8988T (cell line): ENCODE results near the gene SIRT2.
A peak's percentile ranks its signal among the peaks of the same experiment; 100 is the strongest.

Experiments used
- DNase-seq: peaks from one replicate; pipeline ENCODE4 v3.0.0; 2011

The SIRT2 gene

DNA sequence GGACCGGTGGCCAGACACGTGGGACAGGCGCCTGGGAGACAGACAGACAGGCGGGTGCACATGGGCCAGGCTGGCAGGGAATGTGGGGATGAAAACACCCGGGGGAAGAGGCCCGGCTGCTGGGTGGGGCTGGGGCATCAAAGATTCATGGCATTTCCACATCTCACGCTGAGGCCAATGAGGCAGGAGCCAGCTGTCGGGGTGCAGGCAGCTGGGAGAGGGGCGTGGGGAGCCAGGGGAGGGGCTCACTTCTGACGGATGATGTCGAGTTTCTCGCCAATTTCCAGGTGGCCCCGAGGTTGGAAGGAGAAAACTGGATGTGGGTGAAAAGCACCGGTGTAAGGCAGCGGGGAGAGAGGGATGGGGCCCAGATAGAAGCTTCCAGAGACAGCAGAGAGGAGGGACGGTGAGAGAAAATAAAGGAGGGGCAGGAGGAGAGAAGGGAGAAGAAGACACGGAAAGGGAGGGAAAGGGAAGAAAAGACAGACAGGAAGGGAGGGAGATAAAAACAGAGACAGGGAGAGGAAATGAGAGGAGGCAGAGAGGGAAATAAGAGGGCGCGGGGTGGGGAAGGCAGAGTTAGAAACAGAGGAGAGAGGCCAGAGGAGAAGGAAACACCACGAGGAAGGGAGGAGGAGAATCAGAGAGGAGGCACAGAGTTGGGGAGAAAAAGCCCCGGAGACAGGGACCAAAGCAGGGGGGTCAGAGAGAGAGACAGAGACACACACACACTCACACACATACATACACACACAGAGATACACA lies 20.6 kb upstream of the SIRT2 start:
- no peak for DNase-seq

DNA sequence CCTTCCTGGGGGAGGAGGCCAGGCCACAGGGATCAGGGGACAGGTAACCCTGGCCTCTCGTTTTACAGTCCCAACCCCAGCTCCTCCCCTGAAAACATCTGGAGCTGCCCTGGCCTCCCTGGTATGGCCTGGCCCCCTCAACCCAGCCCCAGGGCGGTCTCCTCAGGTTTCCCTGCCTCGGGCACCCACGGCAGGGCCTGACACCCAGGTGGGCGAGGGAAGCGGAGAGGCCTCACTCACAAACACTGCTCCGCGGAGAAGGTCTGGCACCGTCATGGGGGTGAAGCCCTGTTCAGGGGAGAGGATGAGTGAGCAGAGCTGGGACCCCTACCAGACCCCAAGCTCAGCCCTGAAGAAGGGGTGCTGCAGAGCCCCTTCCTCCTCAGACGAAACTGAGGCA lies 19.1 kb upstream of the SIRT2 start:
- no peak for DNase-seq

DNA sequence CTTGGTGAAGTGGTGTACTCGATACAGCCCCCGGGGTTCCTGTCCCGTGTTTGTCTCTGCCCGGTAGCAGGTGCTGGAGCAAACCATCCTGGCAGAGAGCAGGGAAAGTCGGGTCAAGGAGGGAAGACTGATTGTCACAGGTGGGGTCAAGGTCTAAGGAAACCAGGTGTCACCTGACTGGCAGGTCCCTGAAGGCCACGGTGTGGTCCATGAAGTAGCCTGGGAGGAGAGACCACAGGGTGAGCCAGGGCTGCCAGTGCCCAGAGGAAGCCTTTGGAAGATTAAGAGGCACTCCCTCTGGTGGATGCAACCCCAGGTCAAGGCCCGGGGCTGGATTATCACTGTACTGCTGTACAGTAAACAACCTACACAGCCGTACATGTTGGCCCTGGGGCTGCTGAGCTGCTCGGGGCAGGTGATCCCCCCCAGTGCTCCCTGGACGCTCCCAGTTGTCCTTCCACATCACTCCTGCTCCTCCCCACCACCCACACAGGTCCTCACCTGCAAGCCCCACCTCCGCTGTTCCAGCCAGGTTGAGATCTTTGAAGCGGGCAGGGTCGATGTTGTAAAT lies 18.6 kb upstream of the SIRT2 start:
- DNase-seq = peak; percentile 95

DNA sequence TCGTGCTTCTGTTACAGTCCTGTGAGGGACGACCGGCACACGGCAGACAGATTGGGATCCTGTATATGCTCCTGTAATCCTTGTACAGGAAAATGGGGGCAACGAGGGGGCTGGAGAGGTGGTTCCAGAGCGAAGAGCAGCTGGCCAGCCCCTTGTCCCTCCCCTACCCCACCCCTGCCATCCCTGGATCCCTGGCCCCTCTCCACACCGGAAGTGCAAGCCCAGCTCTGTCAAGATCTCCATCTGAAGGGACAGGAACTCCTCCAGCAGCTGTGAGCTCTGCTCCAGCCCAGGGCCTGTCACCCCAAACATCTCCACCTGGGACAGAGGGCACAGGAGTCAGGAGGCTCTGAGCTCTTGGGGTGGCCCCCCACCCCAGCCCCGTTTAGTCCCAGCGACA lies 18.1 kb upstream of the SIRT2 start:
- DNase-seq = no peak

DNA sequence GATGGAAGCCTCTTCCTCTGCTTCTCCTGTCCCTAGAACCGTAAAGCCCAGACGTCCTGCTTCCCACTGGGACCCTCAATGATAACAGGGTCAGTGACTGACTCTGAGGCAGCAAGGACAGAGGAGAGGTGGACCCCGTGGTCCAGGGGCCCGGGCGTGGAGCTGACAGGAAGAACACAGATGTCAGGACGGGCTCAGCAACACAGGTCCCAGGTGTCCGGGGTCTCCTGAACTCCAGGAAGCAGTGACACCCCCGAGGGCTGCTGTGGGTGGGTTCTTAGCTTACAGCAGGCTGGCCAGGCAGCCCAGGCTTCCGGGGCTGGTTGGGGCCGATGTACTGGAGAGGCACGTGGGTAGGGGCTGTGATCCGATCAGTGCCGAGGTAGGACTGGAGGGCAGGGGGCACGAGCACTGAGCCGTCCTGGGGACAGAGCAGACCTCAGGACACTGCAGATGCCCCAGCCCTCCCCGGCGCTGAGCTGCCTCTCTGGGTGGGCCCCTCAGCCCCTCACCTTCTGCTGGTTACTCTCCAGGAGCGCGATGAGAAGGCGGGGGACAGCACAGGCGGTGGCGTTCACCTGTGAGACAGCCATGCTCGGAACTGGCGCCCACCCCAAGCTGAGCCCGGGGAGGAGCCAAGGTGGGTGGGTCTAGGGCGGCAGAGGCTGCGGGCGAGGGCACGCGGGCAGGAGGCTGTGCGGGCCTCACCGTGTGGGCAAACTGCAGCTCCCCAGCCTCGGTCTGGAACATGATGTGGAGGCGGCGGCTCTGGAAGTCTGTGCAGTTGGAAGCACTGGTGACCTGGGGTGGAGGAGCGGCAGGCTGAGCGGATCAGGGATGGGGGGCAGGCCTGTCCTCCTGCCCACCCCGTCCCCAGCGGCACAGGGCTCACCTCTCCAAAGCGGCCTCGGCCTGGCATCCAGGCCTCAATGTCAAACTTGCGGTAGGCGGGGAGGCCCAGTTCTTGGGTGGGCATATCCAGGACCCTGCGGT lies 16.2 kb upstream of the SIRT2 start:
- DNase-seq = no peak

DNA sequence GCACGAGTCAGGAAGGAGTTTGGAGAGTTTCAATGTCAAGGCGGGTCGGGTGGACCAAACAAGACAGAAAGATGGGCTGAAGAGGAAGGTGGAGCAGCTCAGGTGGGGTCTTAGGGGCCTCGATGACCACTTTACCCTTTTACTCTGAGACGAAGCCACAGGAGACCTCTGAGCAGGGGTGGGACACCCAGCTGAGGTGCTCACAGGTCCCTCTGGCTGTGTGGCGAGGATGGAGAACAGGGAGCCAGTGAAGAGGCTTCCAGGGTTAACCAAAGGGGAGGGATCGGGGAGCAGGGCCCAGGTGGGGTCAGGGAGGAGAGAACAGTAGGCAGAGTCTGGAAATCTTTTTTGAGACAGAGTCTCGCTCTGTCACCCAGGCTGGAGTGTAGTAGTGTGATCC lies 14.5 kb upstream of the SIRT2 start:
- no peak for DNase-seq

DNA sequence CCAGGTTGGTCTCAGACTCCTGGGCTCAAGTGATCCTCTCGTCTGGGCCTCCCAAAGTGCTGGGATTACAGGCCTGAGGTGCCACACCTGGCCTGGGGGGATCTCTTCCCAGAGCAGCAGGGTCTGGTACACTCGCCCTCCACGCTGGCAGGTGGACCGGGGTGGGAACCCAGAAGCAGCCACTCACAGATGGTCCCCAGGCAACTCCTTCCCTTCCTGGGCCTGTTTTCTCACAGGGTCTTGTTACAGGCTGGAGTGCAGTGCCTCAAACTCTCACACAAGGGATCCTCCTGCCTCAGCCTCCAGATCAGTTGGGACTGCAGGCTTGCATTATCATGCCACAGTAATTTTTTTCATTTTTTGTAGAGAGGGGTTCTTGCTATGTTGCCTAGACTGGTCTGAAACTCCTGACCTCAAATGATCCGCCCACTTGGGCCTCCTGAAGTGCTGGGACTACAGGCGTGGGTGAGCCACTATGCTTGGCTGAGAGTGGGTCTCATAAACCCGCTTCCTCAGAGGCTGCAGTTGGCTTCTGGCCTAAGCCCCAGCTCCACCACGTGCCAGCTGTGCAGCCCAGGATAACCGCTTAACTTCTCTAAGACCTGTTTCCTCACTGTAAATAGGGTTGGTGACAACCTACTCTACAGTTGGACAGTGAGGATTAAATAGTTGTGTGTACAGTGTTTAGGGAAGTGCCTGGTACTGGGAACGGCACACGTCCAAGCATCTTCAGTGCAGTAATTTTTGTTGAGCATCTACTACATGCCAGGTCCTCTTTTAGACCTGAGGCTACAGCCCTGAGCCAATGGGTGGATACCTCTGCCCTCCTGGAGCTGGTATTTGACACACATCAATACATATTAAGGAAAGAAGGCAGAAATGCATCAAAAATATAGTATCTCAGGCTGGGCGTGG lies 13.4 kb upstream of the SIRT2 start:
- DNase-seq = no peak

DNA sequence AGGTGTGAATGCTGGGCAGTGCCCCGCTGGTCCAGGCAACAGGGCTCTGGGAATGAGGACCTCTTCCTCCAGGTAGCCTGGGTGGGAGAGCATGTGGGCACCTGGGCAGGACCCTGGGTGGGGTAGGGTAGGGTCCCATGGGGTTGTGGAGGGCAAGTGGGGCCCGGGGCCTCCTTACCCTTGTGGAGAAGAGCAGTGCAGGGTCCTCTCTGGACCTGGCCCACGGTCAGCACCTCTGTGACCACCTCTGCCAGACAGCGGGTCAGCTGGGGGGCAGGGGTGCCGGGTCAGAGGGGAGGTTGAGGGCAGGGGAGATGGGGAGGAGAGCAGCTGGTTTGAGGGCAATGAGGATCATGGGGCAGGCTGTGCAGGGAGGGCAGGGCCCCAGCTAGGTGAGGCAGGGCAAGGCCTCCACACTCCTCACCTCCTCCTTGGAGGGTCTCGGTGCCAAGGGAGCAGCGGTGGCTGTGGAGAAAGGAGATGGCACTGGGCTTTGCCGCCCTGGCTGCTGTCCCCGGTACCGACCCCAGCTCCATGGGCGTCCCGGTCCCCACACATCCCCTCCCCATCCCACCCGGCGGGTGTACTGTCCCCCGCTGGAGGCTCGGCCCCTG lies 12.1 kb upstream of the SIRT2 start:
- no peak for DNase-seq

DNA sequence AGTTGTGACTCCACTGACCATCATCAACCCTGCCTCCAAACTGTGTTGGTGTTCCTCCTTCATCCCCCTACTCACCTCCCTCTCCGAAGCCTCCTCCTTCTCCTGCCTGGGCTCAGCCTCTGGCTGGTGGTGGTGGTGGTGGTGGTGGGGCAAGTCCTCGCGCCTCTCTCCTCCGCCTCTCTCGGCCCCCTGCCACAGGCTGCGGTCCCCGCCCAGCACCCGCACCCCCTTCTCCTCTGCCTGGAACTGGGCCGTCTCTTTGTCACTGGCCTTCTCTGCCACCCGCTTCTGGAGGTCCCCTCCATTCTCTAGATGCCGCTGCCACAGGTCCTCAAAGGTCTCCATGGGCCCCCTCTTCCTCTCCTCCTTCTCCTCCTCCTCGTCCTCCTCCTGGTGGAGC lies 11.1 kb upstream of the SIRT2 start:
- DNase-seq = no peak

DNA sequence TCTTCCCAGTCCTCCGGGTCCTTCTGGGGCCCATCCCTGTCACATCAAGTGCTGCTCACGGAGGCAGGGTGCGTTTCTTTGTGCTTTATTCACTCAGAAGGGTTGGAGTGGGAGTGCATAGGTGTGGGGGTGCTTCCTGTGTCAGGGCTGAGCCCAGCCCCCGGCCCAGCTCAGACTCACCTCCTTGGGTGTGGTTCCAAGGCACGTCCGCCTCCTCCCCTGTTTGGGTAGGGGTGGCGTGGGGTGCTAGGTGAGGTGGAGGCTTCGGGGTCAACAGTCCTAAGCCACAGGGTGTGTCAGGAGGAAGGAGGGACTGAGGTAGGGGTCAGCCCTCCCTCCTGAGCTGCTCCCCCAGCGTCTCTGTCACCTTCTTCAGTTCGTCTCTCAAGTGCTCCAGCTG lies 9.5 kb upstream of the SIRT2 start:
- no peak for DNase-seq

DNA sequence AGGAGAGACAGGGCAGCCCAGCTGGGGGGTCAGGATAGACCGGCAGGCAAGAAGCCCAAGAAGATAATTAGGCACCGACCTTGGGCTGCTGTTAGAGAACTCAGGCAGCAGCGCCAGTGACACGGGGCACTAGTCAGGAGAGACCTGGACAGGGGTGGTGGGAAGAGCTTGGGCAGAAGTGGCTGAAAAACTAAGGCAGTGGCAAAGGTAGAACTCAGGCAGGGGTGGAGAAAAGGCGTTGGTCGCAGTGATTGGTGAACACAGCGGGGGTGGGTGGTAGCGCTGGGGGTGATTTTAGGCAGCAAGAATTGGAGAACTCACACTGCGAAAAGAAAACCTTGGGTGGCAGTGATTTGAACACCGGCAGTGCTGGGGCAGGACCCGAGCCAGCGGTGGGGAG lies 8.3 kb upstream of the SIRT2 start:
- no peak for DNase-seq

DNA sequence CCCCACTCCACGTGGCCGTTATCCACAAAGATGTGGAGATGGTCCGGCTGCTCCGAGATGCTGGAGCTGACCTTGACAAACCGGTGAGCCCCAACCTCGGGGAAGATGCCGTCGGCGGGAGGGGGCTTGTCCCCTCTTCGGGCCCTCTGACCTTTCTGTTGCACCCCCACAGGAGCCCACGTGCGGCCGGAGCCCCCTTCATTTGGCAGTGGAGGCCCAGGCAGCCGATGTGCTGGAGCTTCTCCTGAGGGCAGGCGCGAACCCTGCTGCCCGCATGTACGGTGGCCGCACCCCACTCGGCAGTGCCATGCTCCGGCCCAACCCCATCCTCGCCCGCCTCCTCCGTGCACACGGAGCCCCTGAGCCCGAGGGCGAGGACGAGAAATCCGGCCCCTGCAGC lies 7.8 kb upstream of the SIRT2 start:
- DNase-seq = no peak

DNA sequence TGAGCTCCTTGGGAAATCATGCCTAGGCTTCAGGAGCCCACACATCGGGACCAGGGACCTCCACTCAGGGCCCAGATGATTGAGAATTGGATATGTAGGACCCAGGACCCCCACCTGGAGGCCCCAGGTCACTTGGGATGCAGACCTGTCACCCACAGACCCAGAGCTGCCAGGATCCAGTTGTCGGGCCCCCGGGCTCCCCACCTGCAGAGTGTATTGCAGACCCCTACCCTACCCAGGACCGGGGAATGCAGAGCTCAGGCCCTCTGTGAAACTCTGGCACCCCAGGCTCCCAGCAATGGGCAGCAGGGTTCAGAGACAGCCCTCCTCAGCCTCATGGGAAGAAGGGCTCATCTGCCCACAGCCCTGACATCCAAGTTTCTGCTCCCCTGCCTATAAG lies 6.2 kb upstream of the SIRT2 start:
- no peak for DNase-seq

DNA sequence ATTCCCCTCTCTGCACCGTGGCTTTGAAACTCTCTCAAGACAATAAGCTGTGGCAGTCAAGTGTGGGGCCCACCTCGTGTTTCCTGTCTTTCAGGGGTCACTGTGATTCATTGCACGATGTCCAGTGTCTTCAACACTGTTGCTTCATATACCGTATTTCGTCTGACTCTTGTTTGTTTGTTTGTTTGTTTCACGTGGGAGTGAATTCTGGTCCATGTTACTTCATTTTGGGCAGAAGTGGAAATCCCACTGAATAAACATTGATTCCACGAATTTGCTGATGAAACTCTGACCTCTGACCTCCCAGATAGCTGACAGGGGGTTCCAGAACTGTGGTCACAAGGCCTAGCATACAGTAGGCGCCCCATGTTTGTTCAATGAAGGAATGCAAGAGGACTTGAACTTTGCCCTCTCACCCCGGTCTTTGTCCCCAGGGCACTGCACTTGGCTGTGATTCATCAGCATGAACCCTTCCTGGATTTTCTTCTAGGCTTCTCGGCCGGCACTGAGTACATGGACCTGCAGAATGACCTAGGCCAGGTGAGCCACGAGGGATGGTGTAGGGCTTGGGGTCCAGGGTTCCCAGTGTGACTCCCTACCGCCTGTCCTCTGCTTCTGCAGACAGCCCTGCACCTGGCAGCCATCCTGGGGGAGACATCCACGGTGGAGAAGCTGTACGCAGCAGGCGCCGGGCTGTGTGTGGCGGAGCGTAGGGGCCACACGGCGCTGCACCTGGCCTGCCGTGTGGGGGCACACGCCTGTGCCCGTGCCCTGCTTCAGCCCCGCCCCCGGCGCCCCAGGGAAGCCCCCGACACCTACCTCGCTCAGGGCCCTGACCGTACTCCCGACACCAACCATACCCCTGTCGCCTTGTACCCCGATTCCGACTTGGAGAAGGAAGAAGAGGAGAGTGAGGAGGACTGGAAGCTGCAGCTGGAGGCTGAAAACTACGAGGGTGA lies 5.4 kb upstream of the SIRT2 start:
- no peak for DNase-seq

DNA sequence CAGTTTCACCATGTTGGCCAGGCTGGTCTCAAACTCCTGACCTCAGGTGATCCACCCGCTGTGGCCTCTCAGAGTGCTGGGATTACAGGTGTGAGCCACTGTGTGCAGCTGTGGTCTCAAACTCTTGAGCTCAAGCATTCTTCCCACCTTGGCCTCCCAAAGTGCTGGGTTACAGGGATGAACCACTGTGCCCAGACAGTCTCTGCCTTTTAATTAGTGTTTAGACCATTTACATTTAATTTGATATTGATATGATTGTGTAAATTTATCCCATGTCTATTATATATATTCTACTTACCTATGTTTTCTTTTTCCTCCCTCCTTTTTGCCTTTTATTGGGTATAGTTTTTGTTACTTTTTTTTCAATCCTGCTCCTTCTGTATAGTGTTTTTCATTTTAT lies 2.3 kb upstream of the SIRT2 start:
- no peak for DNase-seq

DNA sequence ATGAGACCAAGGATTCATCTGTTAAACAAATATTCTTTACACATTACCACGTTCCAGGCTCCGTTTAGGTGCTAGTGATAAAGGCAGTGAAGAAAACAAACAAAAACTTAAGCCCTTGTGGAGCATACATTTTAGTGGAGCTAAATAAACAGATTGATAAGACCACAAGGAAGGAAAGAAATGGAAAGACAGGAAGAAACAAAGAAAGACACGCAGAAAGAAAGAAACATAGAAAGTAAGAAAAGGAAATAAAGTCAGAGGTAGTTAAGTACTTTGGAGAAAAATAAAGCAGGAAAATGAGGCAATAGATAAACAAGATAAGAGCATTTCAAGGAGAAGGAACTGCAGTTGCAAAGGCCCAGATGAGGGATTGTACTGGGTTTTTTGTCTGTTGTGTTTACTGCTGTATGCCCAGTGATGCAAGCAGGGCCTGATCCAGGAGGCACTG lies 1.3 kb upstream of the SIRT2 start:
- no peak for DNase-seq

DNA sequence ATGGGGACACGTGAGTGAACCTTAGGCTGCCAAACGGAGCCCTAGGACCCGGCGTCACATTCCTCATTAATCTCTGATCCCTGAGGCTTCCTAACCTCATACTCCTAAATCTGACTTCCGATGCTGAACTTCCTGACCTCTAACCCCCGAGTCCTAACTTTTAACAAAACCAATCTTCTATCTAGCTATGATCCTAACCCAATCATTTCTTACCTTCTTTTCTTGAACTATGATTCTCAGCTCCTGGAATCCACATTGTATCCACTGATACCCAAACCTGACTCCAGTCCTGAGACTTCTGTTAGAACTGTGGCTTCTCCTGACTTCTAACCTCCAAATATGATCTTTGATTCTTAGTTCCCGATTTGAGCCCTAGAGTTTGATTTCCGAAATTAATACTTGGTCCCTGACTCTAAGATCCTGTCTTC lies 798 bp upstream of the SIRT2 start:
- DNase-seq = no peak

DNA sequence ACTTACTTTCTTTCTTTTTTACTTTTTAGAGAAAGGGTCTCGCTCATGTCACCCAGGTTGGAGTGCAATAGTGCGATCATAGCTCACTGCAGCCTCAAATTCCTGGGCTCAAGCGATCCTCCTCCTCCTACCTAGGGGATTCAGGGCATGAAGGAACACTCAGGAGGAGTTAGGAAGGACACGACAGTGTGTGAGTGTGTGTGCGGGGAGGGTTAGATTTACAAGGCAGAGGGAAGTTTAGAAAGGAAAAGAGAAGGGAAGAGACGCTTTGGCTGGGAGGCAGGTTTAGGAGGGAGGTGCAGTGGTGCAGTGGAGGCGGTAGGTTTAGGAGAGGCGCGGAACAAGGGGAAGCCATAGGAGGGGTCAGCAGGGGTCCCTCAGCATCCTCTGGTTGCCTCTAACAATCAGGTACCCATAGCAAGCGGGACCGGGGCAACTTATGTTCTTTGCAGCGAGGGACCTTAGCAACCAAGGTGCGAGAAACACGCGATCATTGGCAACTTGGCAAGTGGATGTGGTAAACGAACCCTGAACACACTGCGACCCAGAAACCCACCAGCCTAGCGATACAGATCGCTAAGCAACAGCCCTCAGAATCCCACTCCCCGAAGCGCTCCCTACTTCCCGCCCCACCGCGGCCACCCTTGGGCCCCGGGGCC lies 501 bp downstream of the SIRT2 start:
- DNase-seq = no peak

DNA sequence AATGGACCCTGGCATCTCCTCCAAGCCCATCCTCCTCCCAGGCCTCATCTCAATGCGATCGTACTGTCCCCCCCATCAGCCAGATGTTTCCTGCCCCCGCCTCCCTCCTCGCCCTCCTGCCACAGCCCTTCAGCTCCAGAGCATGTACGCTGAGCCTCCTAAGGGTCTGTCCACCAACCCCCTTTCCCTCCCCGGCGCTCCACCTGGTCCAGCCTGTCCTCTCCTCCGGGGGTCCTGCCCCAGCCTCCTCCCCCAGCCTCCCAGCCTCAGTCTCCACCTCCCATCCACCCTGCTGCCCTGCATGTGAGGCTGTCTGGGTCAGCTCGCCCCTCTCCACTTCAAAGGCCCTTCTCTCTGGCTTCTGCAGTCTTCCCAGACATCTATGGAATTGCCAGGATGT lies 4.5 kb downstream of the SIRT2 start:
- no peak for DNase-seq

DNA sequence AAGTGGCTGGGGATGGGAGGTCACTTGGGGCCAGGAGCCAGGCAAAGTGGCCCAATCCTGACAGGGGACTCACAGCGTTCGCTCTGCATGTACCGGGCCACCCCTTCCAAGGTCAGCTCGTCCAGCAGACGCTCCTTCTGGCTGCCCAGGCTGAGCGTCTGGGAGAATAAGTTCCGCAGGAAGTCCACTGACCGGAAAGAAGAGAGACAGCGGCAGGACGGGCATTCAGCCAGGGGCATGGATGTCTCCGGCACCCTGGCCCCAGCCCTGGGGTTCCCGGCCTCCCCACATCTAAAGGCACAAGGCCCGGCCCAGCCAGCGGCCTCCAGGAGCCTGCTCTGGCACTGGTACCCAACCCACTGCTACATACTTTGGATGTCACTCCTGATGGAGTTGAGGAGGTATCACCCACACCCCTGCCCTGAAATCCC lies 6.1 kb downstream of the SIRT2 start:
- no peak for DNase-seq
